PC-9 (cell line): ENCODE measurements around the gene ZNF273. TPM values are rescaled to one million over a fixed set of nuclear protein-coding genes. Genes with fewer than 3 reads are reported as not detected.

ENCODE experiments used
- BruUV-seq: library from RNA; stranded (reverse); fragments of 400-500 nt; replicated peaks from 2 replicates; lab custom pipeline; 2021; lab: Mats Ljungman, UMichigan
- CTCF ChIA-PET: fragments of 300-600 bp; sonication (Branson Sonifier 250); formaldehyde crosslinking; loops from one replicate; lab custom pipeline; 2022; ENCODE audit warnings: antibody characterized with exemption; lab: Charles Lee
- POLR2A ChIA-PET: fragments of 300-600 bp; sonication (Branson Sonifier 250); formaldehyde crosslinking; loops from one replicate; lab custom pipeline; 2022; ENCODE audit warnings: antibody characterized with exemption; ENCODE audit not compliant: unreplicated experiment; lab: Charles Lee
- DNase-seq, 2 experiments: peaks; one replicate each; pipeline versions ENCODE4 v3.0.0 to v3.0.0-alpha.2; 2015 to 2022; ENCODE audit warnings: mixed read lengths in 1 of 2
- H2AFZ ChIP-seq: fragments of 200-600 bp; sonication (generic); 2 replicates; pipeline ENCODE4 v1.8.1; 2017; ENCODE audit warnings: antibody characterized with exemption
- H3F3A ChIP-seq: fragments of 200-600 bp; sonication (generic); 2 replicates; pipeline ENCODE4 v1.8.1; 2017; ENCODE audit warnings: antibody characterized with exemption, mild to moderate bottlenecking, low read depth; ENCODE audit not compliant: insufficient read depth
- H3K27ac ChIP-seq: fragments of 200-600 bp; sonication (generic); 2 replicates; pipeline ENCODE4 v1.6.1; 2016; ENCODE audit warnings: mixed run types
- H3K27me3 ChIP-seq: fragments of 200-600 bp; sonication (generic); 2 replicates; pipeline ENCODE4 v1.6.1; 2016; ENCODE audit warnings: low read depth, mixed run types; ENCODE audit not compliant: insufficient read depth
- H3K36me3 ChIP-seq: fragments of 200-600 bp; sonication (generic); 2 replicates; pipeline ENCODE4 v1.6.1; 2016; ENCODE audit warnings: low read depth, mixed run types
- H3K4me1 ChIP-seq: fragments of 200-600 bp; sonication (generic); replicated peaks from 2 replicates; pipeline ENCODE4 v1.6.1; 2016; ENCODE audit warnings: mixed run types; ENCODE audit not compliant: insufficient read depth
- H3K4me2 ChIP-seq: fragments of 200-600 bp; sonication (generic); 2 replicates; pipeline ENCODE4 v1.6.1; 2017; ENCODE audit warnings: mixed run types
- H3K4me3 ChIP-seq: fragments of 200-600 bp; sonication (generic); 2 replicates; pipeline ENCODE4 v1.6.1; 2016; ENCODE audit warnings: mixed run types
- H3K79me2 ChIP-seq: fragments of 200-600 bp; sonication (generic); 2 replicates; pipeline ENCODE4 v1.6.1; 2017; ENCODE audit warnings: low read depth, mixed run types
- H3K9me2 ChIP-seq: fragments of 200-600 bp; sonication (generic); 2 replicates; pipeline ENCODE4 v1.8.1; 2017; ENCODE audit warnings: mild to moderate bottlenecking; ENCODE audit not compliant: insufficient read depth
- H3K9me3 ChIP-seq: fragments of 200-600 bp; sonication (generic); 2 replicates; pipeline ENCODE4 v1.8.1; 2016; ENCODE audit warnings: low read depth; ENCODE audit not compliant: insufficient read depth
- H4K20me1 ChIP-seq: fragments of 200-600 bp; sonication (generic); 2 replicates; pipeline ENCODE4 v1.8.1; 2017; ENCODE audit not compliant: insufficient read depth
- EZH2 ChIP-seq: fragments of 200-600 bp; sonication (generic); IDR thresholded peaks from 2 replicates; pipeline ENCODE4 v1.8.0; 2017; ENCODE audit warnings: antibody characterized with exemption, low read depth
- intact Hi-C: fragments of 100-400 bp; cut with micrococcal nuclease; formaldehyde crosslinking; loops from one replicate; pipeline ENCODE4 v1.10.0; 2022; ENCODE audit not compliant: unreplicated experiment
- total RNA-seq: library from RNA; stranded (reverse); gene quantifications from 2 replicates; pipeline ENCODE4 v1.2.3, GENCODE V29; 2021
- TF ChIP-seq, protein P1 (sequence below): fragments of 200-600 bp; sonication (generic); conservative IDR thresholded peaks from 2 replicates; pipeline ENCODE4 v1.6.1; 2017; ENCODE audit warnings: mixed run types, antibody characterized with exemption, mild to moderate bottlenecking, moderate library complexity

The ZNF273 gene
- total RNA-seq, 1 experiment from 2014 or later: 4.6 TPM

- Histone ChIP-seq H3K4me2 (no peak overlapping the region), H3K9me3 (no peaks in the 10 kb centered on the region; the same call in 1 of the 2 replicates), H2AFZ (no peak overlapping the region), H4K20me1 (no peaks in the 10 kb centered on the region), H3K4me3 (no peak overlapping the region), H3K27ac (no peak overlapping the region), H3K9me2 (no peaks in the 10 kb centered on the region), H3K4me1 (no peaks in the 10 kb centered on the region), H3F3A (no peaks in the 10 kb centered on the region), H3K79me2 (no peaks in the 10 kb centered on the region), H3K27me3 (no peaks in the 10 kb centered on the region), H3K36me3 (no peaks in the 10 kb centered on the region)
- no peak for DNase-seq
- intact Hi-C loops: loop anchor here (1.0 kb wide), 1 partner anchor 356 kb away; no protein-coding TSS in a partner anchor
- no TSS peak for BruUV-seq
- TF ChIP-seq, protein P1, sequence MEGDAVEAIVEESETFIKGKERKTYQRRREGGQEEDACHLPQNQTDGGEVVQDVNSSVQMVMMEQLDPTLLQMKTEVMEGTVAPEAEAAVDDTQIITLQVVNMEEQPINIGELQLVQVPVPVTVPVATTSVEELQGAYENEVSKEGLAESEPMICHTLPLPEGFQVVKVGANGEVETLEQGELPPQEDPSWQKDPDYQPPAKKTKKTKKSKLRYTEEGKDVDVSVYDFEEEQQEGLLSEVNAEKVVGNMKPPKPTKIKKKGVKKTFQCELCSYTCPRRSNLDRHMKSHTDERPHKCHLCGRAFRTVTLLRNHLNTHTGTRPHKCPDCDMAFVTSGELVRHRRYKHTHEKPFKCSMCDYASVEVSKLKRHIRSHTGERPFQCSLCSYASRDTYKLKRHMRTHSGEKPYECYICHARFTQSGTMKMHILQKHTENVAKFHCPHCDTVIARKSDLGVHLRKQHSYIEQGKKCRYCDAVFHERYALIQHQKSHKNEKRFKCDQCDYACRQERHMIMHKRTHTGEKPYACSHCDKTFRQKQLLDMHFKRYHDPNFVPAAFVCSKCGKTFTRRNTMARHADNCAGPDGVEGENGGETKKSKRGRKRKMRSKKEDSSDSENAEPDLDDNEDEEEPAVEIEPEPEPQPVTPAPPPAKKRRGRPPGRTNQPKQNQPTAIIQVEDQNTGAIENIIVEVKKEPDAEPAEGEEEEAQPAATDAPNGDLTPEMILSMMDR: peak; percentile 86
- TF ChIP-seq EZH2: no peak
- CTCF ChIA-PET: interaction anchor here (1.0 kb wide), 1 partner anchor 86 kb away, joined by 12 read pairs; no protein-coding TSS in a partner anchor
- POLR2A ChIA-PET: no interaction called here
These were observed 48.3 kb downstream of the ZNF273 start for GRCh38 chr7:64951250-64951848.

DNA sequence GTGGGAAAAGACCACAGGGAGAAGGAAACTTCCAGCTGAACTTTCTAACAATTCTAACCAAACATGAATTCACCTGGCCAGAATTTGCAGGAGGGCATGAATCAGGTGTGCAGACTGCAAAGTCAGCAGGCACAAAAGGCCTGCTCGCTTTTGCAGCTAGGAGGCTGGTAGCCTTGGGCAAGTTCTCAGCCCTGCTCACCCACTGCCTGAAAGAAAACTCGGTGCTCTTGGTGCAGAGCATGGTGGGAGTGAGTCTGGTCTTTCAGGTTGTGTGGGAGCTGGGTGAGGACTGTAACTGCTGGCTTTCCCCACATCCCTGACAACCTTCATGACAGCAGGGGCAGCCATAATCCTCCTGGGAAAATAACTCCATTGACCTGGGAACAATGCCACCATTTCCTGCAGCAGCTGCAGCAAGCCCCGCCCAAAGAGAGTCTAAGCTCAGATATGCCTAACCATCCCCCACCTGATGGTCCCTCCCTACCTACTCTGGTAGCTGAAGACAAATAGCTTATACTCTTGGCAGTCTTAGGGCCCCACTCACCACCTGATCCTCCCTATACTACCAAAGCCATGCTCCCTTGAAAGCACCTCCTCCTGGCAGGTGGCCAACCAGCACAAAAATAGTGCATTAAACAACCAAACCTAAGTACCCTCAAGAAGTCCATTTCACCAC lies 56.1 kb downstream of the ZNF273 start:
- POLR2A ChIA-PET: no interaction called here

GRCh38 chr7:64965594-64965993 lies 62.5 kb downstream of the ZNF273 start:
- Histone ChIP-seq H3K79me2 (no peaks in the 10 kb centered on the region), H3K9me2 (no peaks in the 10 kb centered on the region), H3F3A (no peaks in the 10 kb centered on the region), H2AFZ (no peak overlapping the region), H4K20me1 (no peaks in the 10 kb centered on the region), H3K9me3 (peaks cover 11% of the 10 kb centered on the region; the same call in 1 of the 2 replicates), H3K4me1 (no peaks in the 10 kb centered on the region), H3K27me3 (no peaks in the 10 kb centered on the region), H3K4me3 (no peak overlapping the region), H3K36me3 (no peaks in the 10 kb centered on the region), H3K4me2 (no peak overlapping the region), H3K27ac (no peak overlapping the region)
- ChIA-PET CTCF (no interaction called here), POLR2A (no interaction called here)
- TF ChIP-seq, protein P1: no peak
- no peak for TF ChIP-seq EZH2
- intact Hi-C loops: no loop called here
- BruUV-seq: no TSS peak
- DNase-seq: no peak

More for the DNA sequence above, 56.1 kb downstream of the ZNF273 start:
- Histone ChIP-seq H2AFZ (no peak overlapping the region), H3K4me1 (no peaks in the 10 kb centered on the region), H3F3A (no peaks in the 10 kb centered on the region), H3K27ac (no peak overlapping the region), H3K36me3 (no peaks in the 10 kb centered on the region), H3K4me3 (no peak overlapping the region), H3K4me2 (no peak overlapping the region), H3K79me2 (no peaks in the 10 kb centered on the region), H3K9me2 (no peaks in the 10 kb centered on the region), H3K27me3 (no peaks in the 10 kb centered on the region), H4K20me1 (no peaks in the 10 kb centered on the region), H3K9me3 (no peaks in the 10 kb centered on the region; the same call in 1 of the 2 replicates)
- CTCF ChIA-PET: no interaction called here
- TF ChIP-seq, protein P1: no peak
- TF ChIP-seq EZH2: no peak
- DNase-seq: no peak
- BruUV-seq: no TSS peak
- intact Hi-C loops: no loop called here
